Measurements from ENCODE around the gene EDIL3.

EDIL3 gene

DNA sequence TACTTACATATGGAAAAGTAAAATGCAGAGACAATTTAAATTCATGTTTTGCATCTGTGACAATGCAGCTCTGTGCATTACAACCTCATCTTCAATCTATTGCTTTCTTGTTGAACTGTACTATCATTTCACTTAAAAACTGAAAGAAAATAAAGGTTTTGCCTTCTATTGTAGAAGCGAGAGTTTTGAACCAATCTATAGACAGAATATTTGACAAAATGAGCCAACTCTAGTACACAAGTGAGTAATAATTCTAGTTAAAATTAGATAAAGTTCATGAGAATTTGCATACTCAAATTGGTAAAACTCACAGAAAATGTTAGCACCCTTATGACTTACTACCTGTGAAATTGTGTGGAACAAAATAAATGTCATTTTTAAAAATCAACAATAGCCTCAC is 123.7 kb downstream of the EDIL3 start:
- Histone ChIP-seq H2AFZ (ENCODE audit: low read length, unreplicated experiment) (no peak overlapping the region), H3K79me2 (ENCODE audit: control insufficient read depth, insufficient read depth, low read length, unreplicated experiment) (no peaks in the 10 kb centered on the region), H3K27me3 (ENCODE audit: insufficient read depth, low read length) (no peaks in the 10 kb centered on the region), H3K27ac (ENCODE audit: low read depth, low read length) (no peak overlapping the region), H3K4me1 (ENCODE audit: control insufficient read depth, insufficient read depth, low read length, unreplicated experiment) (no peaks in the 10 kb centered on the region), H3K4me3 (ENCODE audit: low read depth, low read length) (no peak overlapping the region), H3K36me3 (ENCODE audit: insufficient read depth, low read length) (no peaks in the 10 kb centered on the region)

DNA sequence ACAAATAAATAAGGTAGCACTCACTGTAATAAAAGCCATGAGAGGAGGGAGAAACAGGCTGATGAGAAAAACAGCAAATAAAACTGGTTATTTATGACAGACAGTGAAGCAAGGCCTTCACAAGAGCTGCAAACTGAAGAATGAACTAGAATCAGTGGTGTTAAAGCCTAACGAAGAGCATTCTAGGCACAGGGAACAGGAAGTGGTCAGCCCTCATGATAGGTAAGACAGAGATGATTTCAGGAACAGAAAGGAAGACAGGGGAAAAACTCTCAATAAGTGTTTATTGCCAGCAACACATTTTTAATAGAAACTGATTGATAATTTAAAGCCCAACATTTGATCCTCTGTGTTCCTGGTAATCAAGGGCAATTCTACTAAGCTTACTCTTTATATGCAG is 124.5 kb downstream of the EDIL3 start:
- H3K27ac ChIP-seq (ENCODE audit: low read depth, low read length), result no peak overlapping the region
- H3K27me3 ChIP-seq (ENCODE audit: insufficient read depth, low read length), result no peaks in the 10 kb centered on the region
- no peaks in the 10 kb centered on the region for H3K36me3 ChIP-seq (ENCODE audit: insufficient read depth, low read length)
- peaks cover 1% of the 10 kb centered on the region for H3K4me1 ChIP-seq (ENCODE audit: control insufficient read depth, insufficient read depth, low read length, unreplicated experiment)
- no peaks in the 10 kb centered on the region for H3K79me2 ChIP-seq (ENCODE audit: control insufficient read depth, insufficient read depth, low read length, unreplicated experiment)
- no peak overlapping the region for H3K4me3 ChIP-seq (ENCODE audit: low read depth, low read length)
- H2AFZ ChIP-seq (ENCODE audit: low read length, unreplicated experiment), result no peak overlapping the region

DNA sequence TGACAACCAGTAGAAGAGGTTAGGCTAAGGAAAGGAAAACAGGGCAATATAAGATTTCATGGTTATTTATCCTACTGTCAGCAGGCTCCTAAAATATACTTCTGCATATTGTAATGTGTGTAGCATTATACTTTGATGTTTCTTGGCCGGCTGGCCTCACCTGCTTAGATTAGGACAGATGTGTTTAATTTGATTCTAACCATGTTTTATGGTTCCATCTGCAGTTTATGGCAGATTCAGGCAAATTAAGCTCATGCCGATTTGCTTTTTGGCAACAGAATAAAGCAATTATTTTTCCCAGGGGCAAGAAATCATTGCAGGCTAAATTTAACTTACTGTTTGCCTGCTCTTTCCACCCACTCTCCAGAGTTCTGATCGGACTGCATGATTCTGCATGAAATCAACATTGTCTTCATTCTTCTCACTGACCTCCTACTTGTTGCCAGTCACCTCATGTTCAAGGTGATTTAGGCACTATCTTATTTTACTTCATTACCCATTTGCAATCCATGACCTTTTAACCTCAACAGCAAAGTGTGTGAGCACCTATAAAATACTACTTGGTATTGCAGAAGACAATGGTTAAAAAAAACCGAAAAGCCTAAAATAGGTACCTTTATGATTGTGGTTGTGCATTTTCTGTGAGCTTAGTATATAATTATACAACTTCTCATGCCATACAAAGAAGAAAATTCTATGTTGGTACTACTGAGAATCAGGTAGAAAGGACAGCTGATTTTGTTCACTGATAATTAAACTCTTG is 125.2 kb downstream of the EDIL3 start:
- no peaks in the 10 kb centered on the region for H3K27me3 ChIP-seq (ENCODE audit: insufficient read depth, low read length)
- H3K4me3 ChIP-seq (ENCODE audit: low read depth, low read length), result no peak overlapping the region
- H3K79me2 ChIP-seq (ENCODE audit: control insufficient read depth, insufficient read depth, low read length, unreplicated experiment), result no peaks in the 10 kb centered on the region
- peaks cover 4% of the 10 kb centered on the region for H3K4me1 ChIP-seq (ENCODE audit: control insufficient read depth, insufficient read depth, low read length, unreplicated experiment)
- no peak overlapping the region for H2AFZ ChIP-seq (ENCODE audit: low read length, unreplicated experiment)
- H3K27ac ChIP-seq (ENCODE audit: low read depth, low read length), result no peak overlapping the region
- H3K36me3 ChIP-seq (ENCODE audit: insufficient read depth, low read length), result no peaks in the 10 kb centered on the region

DNA sequence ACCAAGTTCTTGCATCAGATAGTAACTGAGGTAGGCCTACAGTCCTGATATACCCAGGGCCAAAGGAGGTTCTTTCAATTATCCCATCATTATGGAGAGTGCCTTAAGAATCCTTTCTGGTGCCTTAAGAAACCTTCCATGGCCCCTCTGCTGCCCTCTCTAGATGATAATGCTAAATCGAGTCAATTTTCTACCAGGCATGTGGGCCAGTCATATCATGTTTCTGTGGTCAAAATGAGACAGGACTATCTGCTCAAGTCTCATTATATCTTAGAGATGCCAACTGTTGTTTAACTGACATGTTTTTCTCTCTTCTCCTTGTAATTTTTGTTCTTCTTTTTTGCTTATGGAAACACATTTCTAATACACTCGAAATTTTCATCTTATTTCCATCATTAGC is 127.6 kb downstream of the EDIL3 start:
- Histone ChIP-seq H3K36me3 (ENCODE audit: insufficient read depth, low read length) (no peaks in the 10 kb centered on the region), H3K4me3 (ENCODE audit: low read depth, low read length) (no peak overlapping the region), H3K79me2 (ENCODE audit: control insufficient read depth, insufficient read depth, low read length, unreplicated experiment) (no peaks in the 10 kb centered on the region), H2AFZ (ENCODE audit: low read length, unreplicated experiment) (no peak overlapping the region), H3K4me1 (ENCODE audit: control insufficient read depth, insufficient read depth, low read length, unreplicated experiment) (peaks cover 4% of the 10 kb centered on the region), H3K27me3 (ENCODE audit: insufficient read depth, low read length) (no peaks in the 10 kb centered on the region), H3K27ac (ENCODE audit: low read depth, low read length) (no peak overlapping the region)

DNA sequence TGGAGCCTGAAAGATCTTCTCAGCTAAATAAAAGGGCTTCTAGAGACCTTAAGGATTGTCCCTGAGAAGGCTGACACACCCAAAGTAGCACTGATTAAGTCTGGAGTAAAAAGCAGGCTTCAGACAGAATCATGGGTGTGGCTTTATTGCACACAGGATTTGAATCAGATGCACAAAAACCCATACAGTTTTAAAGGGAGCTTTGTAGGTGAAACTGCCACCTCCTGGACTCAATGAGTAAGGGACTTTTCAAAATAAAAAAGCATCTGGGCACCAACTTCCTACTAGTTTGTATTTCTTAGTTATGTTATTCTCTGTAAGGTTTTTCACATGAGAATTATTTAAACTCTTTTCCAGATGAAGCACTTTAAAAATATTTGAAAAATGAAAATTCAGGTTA is 129.4 kb downstream of the EDIL3 start:
- H2AFZ ChIP-seq (ENCODE audit: low read length, unreplicated experiment), result peak overlapping the region; percentile 36
- no peaks in the 10 kb centered on the region for H3K27me3 ChIP-seq (ENCODE audit: insufficient read depth, low read length)
- H3K4me1 ChIP-seq (ENCODE audit: control insufficient read depth, insufficient read depth, low read length, unreplicated experiment), result peaks cover 9% of the 10 kb centered on the region
- H3K4me3 ChIP-seq (ENCODE audit: low read depth, low read length), result no peak overlapping the region
- H3K79me2 ChIP-seq (ENCODE audit: control insufficient read depth, insufficient read depth, low read length, unreplicated experiment), result no peaks in the 10 kb centered on the region
- H3K27ac ChIP-seq (ENCODE audit: low read depth, low read length), result no peak overlapping the region
- no peaks in the 10 kb centered on the region for H3K36me3 ChIP-seq (ENCODE audit: insufficient read depth, low read length)

DNA sequence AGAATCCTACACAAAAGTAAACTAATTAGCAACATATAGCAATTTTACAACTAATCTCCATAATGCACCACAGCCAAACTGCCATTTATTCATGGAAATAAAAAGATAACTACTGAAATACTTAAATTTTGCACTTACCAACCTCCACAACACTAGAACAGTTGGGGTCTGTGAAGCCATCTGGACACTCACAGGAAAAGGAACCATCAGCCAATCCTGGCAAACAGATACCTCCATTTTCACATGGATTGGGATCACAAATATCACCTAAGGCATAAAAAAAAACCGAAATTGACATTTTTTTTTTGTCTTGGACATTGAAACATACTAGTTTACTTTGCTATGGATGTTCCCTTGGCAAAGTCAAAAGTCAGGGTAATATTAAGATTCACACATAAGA is 130.7 kb downstream of the EDIL3 start:
- no peak overlapping the region for H3K27ac ChIP-seq (ENCODE audit: low read depth, low read length)
- H2AFZ ChIP-seq (ENCODE audit: low read length, unreplicated experiment), result no peak overlapping the region
- no peak overlapping the region for H3K4me3 ChIP-seq (ENCODE audit: low read depth, low read length)
- H3K79me2 ChIP-seq (ENCODE audit: control insufficient read depth, insufficient read depth, low read length, unreplicated experiment), result no peaks in the 10 kb centered on the region
- no peaks in the 10 kb centered on the region for H3K36me3 ChIP-seq (ENCODE audit: insufficient read depth, low read length)
- peaks cover 16% of the 10 kb centered on the region for H3K4me1 ChIP-seq (ENCODE audit: control insufficient read depth, insufficient read depth, low read length, unreplicated experiment)
- H3K27me3 ChIP-seq (ENCODE audit: insufficient read depth, low read length), result no peaks in the 10 kb centered on the region

DNA sequence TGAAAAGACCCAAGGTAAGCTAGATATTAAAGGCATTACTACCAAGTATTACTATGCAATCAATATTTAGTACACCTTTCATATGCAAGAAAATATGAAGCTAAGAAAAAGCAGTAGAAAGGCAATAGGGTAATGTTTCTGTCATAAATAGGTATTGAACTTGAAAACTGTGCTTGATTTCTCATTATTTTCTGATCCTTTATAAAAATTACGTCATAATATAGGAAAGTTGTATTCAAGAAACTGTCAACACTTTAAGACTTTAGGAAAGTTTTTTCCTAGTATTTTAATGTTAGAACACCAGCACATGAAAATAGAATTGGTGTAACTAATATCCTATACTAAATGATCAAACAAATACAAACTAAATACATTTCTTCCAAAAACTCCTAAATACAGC is 133.2 kb downstream of the EDIL3 start:
- Histone ChIP-seq H3K79me2 (ENCODE audit: control insufficient read depth, insufficient read depth, low read length, unreplicated experiment) (no peaks in the 10 kb centered on the region), H3K4me3 (ENCODE audit: low read depth, low read length) (no peak overlapping the region), H3K27ac (ENCODE audit: low read depth, low read length) (no peak overlapping the region), H3K27me3 (ENCODE audit: insufficient read depth, low read length) (no peaks in the 10 kb centered on the region), H3K4me1 (ENCODE audit: control insufficient read depth, insufficient read depth, low read length, unreplicated experiment) (peaks cover 21% of the 10 kb centered on the region), H2AFZ (ENCODE audit: low read length, unreplicated experiment) (no peak overlapping the region), H3K36me3 (ENCODE audit: insufficient read depth, low read length) (no peaks in the 10 kb centered on the region)

DNA sequence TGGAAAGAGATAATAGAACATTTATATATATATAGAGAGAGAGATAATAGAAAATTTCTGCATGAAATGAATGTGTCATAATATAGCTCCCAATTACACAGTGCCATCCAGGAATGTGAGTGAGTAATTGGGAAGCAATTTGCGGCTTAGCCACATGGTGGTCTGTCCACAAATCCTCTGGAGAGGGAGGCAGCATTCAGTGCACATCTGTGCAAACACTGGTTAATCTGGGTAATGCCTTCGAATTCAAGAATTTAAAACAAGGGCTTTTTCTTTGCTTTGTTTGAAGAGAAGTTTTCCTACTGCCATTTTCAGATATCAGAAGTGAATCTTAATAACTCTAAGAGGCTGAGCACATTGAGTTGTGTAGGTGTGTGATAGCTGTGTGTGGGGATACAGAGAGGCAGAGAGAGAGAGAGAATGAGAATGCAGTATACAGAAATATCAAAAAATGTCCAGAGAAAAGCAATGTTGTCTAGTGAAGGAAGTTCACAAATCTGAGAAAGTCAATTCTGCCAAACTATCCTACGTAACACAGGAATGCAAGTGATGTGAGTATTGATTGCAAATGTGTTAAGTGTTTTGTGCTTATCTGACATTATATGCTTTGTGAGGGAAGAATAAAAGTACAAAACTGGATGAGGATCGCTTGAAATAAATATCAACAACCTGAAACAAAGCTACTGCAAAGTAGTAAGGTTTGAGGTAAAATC is 134.6 kb downstream of the EDIL3 start:
- H3K27ac ChIP-seq (ENCODE audit: low read depth, low read length), result no peak overlapping the region
- H2AFZ ChIP-seq (ENCODE audit: low read length, unreplicated experiment), result peak overlapping the region; percentile 30
- H3K4me3 ChIP-seq (ENCODE audit: low read depth, low read length), result peak overlapping the region; percentile 45; the same call in 1 of the 2 replicates
- no peaks in the 10 kb centered on the region for H3K79me2 ChIP-seq (ENCODE audit: control insufficient read depth, insufficient read depth, low read length, unreplicated experiment)
- no peaks in the 10 kb centered on the region for H3K36me3 ChIP-seq (ENCODE audit: insufficient read depth, low read length)
- peaks cover 19% of the 10 kb centered on the region for H3K4me1 ChIP-seq (ENCODE audit: control insufficient read depth, insufficient read depth, low read length, unreplicated experiment)
- H3K27me3 ChIP-seq (ENCODE audit: insufficient read depth, low read length), result no peaks in the 10 kb centered on the region

DNA sequence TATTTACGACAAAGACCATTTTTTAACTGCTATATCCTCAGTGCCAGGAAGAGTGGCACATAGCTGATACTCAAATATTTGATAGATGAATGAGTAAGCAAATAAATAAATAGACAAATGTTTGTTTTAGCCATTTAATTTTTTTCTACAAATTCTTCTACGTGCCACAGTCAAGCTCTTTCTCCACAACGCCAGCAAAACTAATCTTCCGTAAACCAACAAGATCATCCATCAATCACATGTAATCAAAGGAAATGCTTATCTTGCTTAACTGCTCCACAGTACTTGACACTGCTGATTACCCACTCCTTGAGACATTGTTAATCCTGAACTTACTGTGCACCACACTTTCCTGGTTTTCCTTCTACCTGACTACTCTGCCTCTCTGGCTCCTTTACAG is 136.7 kb downstream of the EDIL3 start:
- Histone ChIP-seq H3K4me3 (ENCODE audit: low read depth, low read length) (no peak overlapping the region), H3K27ac (ENCODE audit: low read depth, low read length) (no peak overlapping the region), H3K36me3 (ENCODE audit: insufficient read depth, low read length) (no peaks in the 10 kb centered on the region), H3K4me1 (ENCODE audit: control insufficient read depth, insufficient read depth, low read length, unreplicated experiment) (peaks cover 17% of the 10 kb centered on the region), H3K79me2 (ENCODE audit: control insufficient read depth, insufficient read depth, low read length, unreplicated experiment) (no peaks in the 10 kb centered on the region), H2AFZ (ENCODE audit: low read length, unreplicated experiment) (no peak overlapping the region), H3K27me3 (ENCODE audit: insufficient read depth, low read length) (no peaks in the 10 kb centered on the region)

DNA sequence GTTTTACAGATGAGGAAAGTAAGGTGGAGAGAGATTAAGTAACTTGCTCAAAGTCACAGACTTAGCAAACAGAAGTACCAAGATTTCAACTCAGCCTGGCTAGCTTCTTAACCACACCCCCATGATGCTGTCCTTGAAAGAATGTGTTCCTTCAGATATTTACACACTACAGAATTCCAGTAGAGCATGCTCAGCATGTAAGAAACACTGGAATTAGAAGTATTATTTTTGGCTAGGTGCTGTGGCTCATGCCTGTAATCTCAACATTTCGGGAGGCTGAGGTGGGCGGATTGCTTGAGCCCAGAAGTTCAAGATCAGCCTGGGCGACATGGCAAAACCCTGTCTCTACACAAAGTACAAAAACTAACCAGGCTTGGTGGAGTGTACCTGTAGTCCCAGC is 142.4 kb downstream of the EDIL3 start:
- no peak overlapping the region for H2AFZ ChIP-seq (ENCODE audit: low read length, unreplicated experiment)
- no peak overlapping the region for H3K27ac ChIP-seq (ENCODE audit: low read depth, low read length)
- H3K79me2 ChIP-seq (ENCODE audit: control insufficient read depth, insufficient read depth, low read length, unreplicated experiment), result no peaks in the 10 kb centered on the region
- H3K4me3 ChIP-seq (ENCODE audit: low read depth, low read length), result no peak overlapping the region
- H3K4me1 ChIP-seq (ENCODE audit: control insufficient read depth, insufficient read depth, low read length, unreplicated experiment), result peaks cover 8% of the 10 kb centered on the region
- no peaks in the 10 kb centered on the region for H3K27me3 ChIP-seq (ENCODE audit: insufficient read depth, low read length)
- H3K36me3 ChIP-seq (ENCODE audit: insufficient read depth, low read length), result no peaks in the 10 kb centered on the region

DNA sequence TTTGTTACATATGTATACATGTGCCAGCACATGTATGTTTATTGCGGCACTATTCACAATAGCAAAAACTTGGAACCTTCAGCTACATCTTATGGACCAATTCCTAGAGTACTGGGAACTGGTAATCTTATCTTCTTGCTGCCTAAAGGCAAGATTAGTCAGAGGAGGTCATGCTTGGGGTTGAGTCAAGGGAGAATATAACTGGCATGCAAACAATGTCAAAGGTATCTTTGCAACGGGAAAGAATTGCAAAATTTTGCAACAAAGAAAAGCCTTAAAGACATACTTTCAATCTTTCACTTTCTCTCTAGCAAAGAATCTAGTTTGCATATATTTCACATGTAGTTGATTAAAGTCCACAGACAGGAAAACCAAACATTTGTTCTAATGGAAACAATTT is 145.2 kb downstream of the EDIL3 start:
- Histone ChIP-seq H3K27ac (ENCODE audit: low read depth, low read length) (no peak overlapping the region), H3K4me1 (ENCODE audit: control insufficient read depth, insufficient read depth, low read length, unreplicated experiment) (peaks cover 8% of the 10 kb centered on the region), H3K27me3 (ENCODE audit: insufficient read depth, low read length) (no peaks in the 10 kb centered on the region), H3K79me2 (ENCODE audit: control insufficient read depth, insufficient read depth, low read length, unreplicated experiment) (no peaks in the 10 kb centered on the region), H3K4me3 (ENCODE audit: low read depth, low read length) (peak overlapping the region; percentile 48; the same call in 1 of the 2 replicates), H3K36me3 (ENCODE audit: insufficient read depth, low read length) (no peaks in the 10 kb centered on the region), H2AFZ (ENCODE audit: low read length, unreplicated experiment) (no peak overlapping the region)
